ENCODE data around the gene ERO1B.

Gene ERO1B

DNA sequence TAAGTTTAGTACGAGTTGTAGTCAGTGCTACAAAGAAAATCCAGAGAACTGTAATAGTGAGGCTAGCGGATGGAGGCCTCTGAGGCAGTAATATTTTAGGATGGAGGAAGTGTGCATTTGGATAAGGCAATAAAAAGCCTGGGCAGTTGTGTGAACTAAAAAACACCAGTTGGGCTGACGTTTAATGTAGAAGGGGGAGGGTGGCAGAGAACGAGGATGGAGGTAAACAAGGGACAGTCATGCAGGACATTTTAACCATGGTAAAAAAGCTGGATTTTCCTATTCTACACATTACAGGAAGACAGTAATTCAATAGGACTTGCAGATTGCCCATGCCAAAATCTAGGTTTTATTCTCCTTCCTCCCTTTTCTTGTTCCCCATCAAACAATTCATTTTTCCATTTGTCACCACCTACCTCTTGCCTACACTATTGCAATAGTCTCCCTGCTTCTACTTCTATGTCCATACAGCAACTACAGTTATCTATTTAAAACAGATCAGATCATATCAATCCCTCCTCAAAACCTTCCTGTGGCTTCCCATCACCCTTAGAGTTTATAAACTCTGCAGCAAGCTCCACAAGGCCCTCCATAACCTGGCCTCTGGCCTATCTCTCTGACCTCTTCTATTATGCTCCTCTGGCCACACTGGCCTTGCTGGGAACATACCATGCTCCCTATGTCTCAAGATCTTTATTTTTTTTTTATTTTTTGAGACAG lies 27.7 kb downstream of the ERO1B start:
- H3K36me3 ChIP-seq (ENCODE audit: control insufficient read depth in 2 of 2, insufficient read depth in 2 of 2, low read length in 2 of 2) = no peaks in the 10 kb centered on the region
- no peak overlapping the region for H3K27ac ChIP-seq (ENCODE audit: low read length)
- no peaks in the 10 kb centered on the region for H3K27me3 ChIP-seq (ENCODE audit: control insufficient read depth in 1 of 2, insufficient read depth in 2 of 2, low read length in 2 of 2)
- H3K4me3 ChIP-seq (ENCODE audit: low read length in 2 of 2) = no peak overlapping the region
- peaks cover 0 to 1% of the 10 kb centered on the region in 2 donors for H3K9me3 ChIP-seq (ENCODE audit: control insufficient read depth in 2 of 2, low read length in 2 of 2)
- no peak overlapping the region for H3K9ac ChIP-seq (ENCODE audit: low read length in 2 of 2)
- no peaks in the 10 kb centered on the region for H3K4me1 ChIP-seq (ENCODE audit: control insufficient read depth, insufficient read depth, low read length)

DNA sequence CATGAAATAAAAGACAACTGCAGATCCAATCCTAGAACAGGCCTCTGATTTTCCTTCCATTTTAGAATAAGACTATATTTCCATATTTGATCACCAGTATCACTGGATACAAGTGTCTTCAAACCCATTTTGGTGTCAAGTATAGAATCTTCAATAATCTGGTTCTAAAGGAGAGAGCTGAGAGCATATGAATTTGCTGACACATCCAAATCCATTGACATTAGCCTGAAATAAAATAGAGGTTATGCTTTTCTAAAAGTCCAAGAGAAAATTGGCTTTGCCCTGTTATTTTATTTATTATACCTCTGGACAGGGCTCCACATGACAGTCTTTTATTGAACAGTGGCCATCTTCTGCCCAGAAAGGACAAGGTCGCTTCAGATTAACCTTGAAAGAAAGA lies 28.6 kb downstream of the ERO1B start:
- Histone ChIP-seq H3K4me3 (ENCODE audit: low read length in 2 of 2) (no peak overlapping the region), H3K27ac (ENCODE audit: low read length) (no peak overlapping the region), H3K4me1 (ENCODE audit: control insufficient read depth, insufficient read depth, low read length) (no peaks in the 10 kb centered on the region), H3K9ac (ENCODE audit: low read length in 2 of 2) (no peak overlapping the region), H3K27me3 (ENCODE audit: control insufficient read depth in 1 of 2, insufficient read depth in 2 of 2, low read length in 2 of 2) (no peaks in the 10 kb centered on the region), H3K36me3 (ENCODE audit: control insufficient read depth in 2 of 2, insufficient read depth in 2 of 2, low read length in 2 of 2) (no peaks in the 10 kb centered on the region), H3K9me3 (ENCODE audit: control insufficient read depth in 2 of 2, low read length in 2 of 2) (no peaks in the 10 kb centered on the region)

DNA sequence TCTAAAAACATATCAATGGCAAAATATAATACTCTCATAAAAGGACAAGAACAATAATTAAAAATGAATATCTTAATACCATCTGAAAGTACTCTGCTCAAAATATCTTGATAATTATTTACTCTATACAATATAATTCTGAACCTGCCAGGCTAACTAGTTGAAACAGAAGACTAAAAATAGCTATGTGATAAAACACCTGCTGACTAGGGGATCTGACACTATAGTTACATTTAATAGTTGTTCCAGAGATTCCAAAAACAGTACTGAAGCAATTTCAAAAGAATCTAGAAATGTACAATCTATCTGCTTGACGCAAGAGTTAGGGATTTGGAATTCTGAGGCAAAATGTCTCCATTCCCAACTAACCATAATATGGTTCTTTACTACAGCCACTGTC lies 30.2 kb downstream of the ERO1B start:
- Histone ChIP-seq H3K36me3 (ENCODE audit: control insufficient read depth in 2 of 2, insufficient read depth in 2 of 2, low read length in 2 of 2) (no peaks in the 10 kb centered on the region), H3K9me3 (ENCODE audit: control insufficient read depth in 2 of 2, low read length in 2 of 2) (no peaks in the 10 kb centered on the region), H3K4me3 (ENCODE audit: low read length in 2 of 2) (no peak overlapping the region), H3K27ac (ENCODE audit: low read length) (no peak overlapping the region), H3K9ac (ENCODE audit: low read length in 2 of 2) (no peak overlapping the region), H3K4me1 (ENCODE audit: control insufficient read depth, insufficient read depth, low read length) (no peaks in the 10 kb centered on the region), H3K27me3 (ENCODE audit: control insufficient read depth in 1 of 2, insufficient read depth in 2 of 2, low read length in 2 of 2) (no peaks in the 10 kb centered on the region)

DNA sequence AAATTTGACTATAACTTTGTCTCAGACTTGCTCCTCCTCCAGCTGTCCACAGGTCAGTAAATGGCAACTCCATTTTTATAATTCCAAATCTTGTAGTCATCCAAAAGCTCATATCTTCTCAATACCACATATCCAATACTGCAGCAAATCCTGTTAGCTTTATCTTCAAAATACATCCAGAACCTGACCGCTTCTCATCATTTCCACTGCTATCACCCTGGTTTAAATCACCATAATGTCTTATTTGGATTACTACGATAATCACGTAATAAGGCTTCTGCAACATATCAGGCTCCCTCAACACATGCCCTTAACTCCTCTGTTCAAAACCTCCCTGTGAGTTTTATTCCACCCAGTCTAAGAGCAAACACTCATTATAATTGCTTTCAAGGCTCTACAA lies 34.5 kb downstream of the ERO1B start:
- H3K36me3 ChIP-seq (ENCODE audit: control insufficient read depth in 2 of 2, insufficient read depth in 2 of 2, low read length in 2 of 2) = no peaks in the 10 kb centered on the region
- H3K4me1 ChIP-seq (ENCODE audit: control insufficient read depth, insufficient read depth, low read length) = no peaks in the 10 kb centered on the region
- no peak overlapping the region for H3K9ac ChIP-seq (ENCODE audit: low read length in 2 of 2)
- no peak overlapping the region for H3K4me3 ChIP-seq (ENCODE audit: low read length in 2 of 2)
- no peaks in the 10 kb centered on the region for H3K27me3 ChIP-seq (ENCODE audit: control insufficient read depth in 1 of 2, insufficient read depth in 2 of 2, low read length in 2 of 2)
- H3K9me3 ChIP-seq (ENCODE audit: control insufficient read depth in 2 of 2, low read length in 2 of 2) = no peaks in the 10 kb centered on the region
- H3K27ac ChIP-seq (ENCODE audit: low read length) = no peak overlapping the region

GRCh38 chr1:236242568-236242967 lies 39.2 kb downstream of the ERO1B start:
- Histone ChIP-seq H3K9ac (ENCODE audit: low read length in 2 of 2) (no peak overlapping the region), H3K9me3 (ENCODE audit: control insufficient read depth in 2 of 2, low read length in 2 of 2) (no peaks in the 10 kb centered on the region), H3K4me1 (ENCODE audit: control insufficient read depth, insufficient read depth, low read length) (no peaks in the 10 kb centered on the region), H3K4me3 (ENCODE audit: low read length in 2 of 2) (no peak overlapping the region), H3K27me3 (ENCODE audit: control insufficient read depth in 1 of 2, insufficient read depth in 2 of 2, low read length in 2 of 2) (no peaks in the 10 kb centered on the region), H3K36me3 (ENCODE audit: control insufficient read depth in 2 of 2, insufficient read depth in 2 of 2, low read length in 2 of 2) (peaks cover 0 to 2% of the 10 kb centered on the region in 2 donors), H3K27ac (ENCODE audit: low read length) (no peak overlapping the region)

DNA sequence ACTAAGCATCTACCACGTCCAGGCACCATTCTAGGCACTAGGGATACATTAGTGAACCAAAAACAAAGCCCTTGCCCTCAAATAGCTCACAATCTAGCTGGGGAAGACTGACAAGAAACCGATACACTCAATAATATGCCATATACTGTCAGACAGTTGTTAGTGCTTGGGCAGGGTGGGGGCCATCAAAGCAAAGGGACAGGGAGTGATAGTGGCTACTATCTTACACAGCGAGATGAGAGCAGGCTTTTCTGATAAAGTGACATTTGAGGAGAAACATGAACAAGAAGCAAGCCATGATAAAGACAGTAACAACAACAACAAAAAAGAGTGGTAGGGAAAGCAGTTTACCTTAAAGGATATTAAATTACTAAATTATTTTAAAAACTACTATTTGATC lies 41.1 kb downstream of the ERO1B start:
- H3K4me1 ChIP-seq (ENCODE audit: control insufficient read depth, insufficient read depth, low read length) = no peaks in the 10 kb centered on the region
- H3K36me3 ChIP-seq (ENCODE audit: control insufficient read depth in 2 of 2, insufficient read depth in 2 of 2, low read length in 2 of 2) = peaks cover 0 to 2% of the 10 kb centered on the region in 2 donors
- no peak overlapping the region for H3K27ac ChIP-seq (ENCODE audit: low read length)
- H3K27me3 ChIP-seq (ENCODE audit: control insufficient read depth in 1 of 2, insufficient read depth in 2 of 2, low read length in 2 of 2) = no peaks in the 10 kb centered on the region
- H3K9ac ChIP-seq (ENCODE audit: low read length in 2 of 2) = no peak overlapping the region
- no peak overlapping the region for H3K4me3 ChIP-seq (ENCODE audit: low read length in 2 of 2)
- no peaks in the 10 kb centered on the region for H3K9me3 ChIP-seq (ENCODE audit: control insufficient read depth in 2 of 2, low read length in 2 of 2)

DNA sequence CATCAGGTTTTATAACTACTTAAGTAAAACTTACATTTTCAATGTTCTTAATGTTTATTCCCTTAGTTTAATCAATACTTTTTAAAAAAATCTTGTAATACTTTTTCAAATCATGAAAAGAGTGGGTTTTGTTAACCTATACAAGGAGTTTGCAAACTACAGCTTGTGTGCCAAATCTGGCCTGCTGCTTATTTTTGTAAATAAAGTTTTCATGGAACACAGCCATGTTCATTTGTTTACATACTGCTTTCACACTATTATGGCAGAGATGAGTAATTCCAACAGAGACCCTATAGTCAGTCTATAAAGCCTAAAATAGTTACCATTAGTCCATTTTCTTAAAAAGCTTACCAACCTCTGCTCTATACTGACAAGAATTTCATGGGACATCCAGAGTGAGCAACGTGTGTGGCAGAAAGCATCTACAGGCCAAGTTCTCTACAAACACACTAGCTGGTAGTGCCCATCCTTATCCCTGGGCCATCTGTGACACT lies 42.6 kb downstream of the ERO1B start:
- Histone ChIP-seq H3K9ac (ENCODE audit: low read length in 2 of 2) (no peak overlapping the region), H3K27ac (ENCODE audit: low read length) (no peak overlapping the region), H3K4me3 (ENCODE audit: low read length in 2 of 2) (no peak overlapping the region), H3K36me3 (ENCODE audit: control insufficient read depth in 2 of 2, insufficient read depth in 2 of 2, low read length in 2 of 2) (peaks cover 0 to 2% of the 10 kb centered on the region in 2 donors), H3K27me3 (ENCODE audit: control insufficient read depth in 1 of 2, insufficient read depth in 2 of 2, low read length in 2 of 2) (no peaks in the 10 kb centered on the region), H3K9me3 (ENCODE audit: control insufficient read depth in 2 of 2, low read length in 2 of 2) (no peaks in the 10 kb centered on the region), H3K4me1 (ENCODE audit: control insufficient read depth, insufficient read depth, low read length) (no peaks in the 10 kb centered on the region)

GRCh38 chr1:236235116-236235515 lies 46.6 kb downstream of the ERO1B start:
- Histone ChIP-seq H3K4me1 (ENCODE audit: control insufficient read depth, insufficient read depth, low read length) (no peaks in the 10 kb centered on the region), H3K27me3 (ENCODE audit: control insufficient read depth in 1 of 2, insufficient read depth in 2 of 2, low read length in 2 of 2) (no peaks in the 10 kb centered on the region), H3K36me3 (ENCODE audit: control insufficient read depth in 2 of 2, insufficient read depth in 2 of 2, low read length in 2 of 2) (peaks cover 0 to 2% of the 10 kb centered on the region in 2 donors), H3K9me3 (ENCODE audit: control insufficient read depth in 2 of 2, low read length in 2 of 2) (no peaks in the 10 kb centered on the region), H3K4me3 (ENCODE audit: low read length in 2 of 2) (no peak overlapping the region), H3K9ac (ENCODE audit: low read length in 2 of 2) (no peak overlapping the region), H3K27ac (ENCODE audit: low read length) (no peak overlapping the region)

- no peak overlapping the region for H3K9ac ChIP-seq (ENCODE audit: low read length in 2 of 2)
- no peaks in the 10 kb centered on the region for H3K4me1 ChIP-seq (ENCODE audit: control insufficient read depth, insufficient read depth, low read length)
- H3K27ac ChIP-seq (ENCODE audit: low read length) = no peak overlapping the region
- peaks cover 0 to 8% of the 10 kb centered on the region in 2 donors for H3K36me3 ChIP-seq (ENCODE audit: control insufficient read depth in 2 of 2, insufficient read depth in 2 of 2, low read length in 2 of 2)
- H3K4me3 ChIP-seq (ENCODE audit: low read length in 2 of 2) = no peak overlapping the region
- no peaks in the 10 kb centered on the region for H3K27me3 ChIP-seq (ENCODE audit: control insufficient read depth in 1 of 2, insufficient read depth in 2 of 2, low read length in 2 of 2)
- H3K9me3 ChIP-seq (ENCODE audit: control insufficient read depth in 2 of 2, low read length in 2 of 2) = no peaks in the 10 kb centered on the region
Measured at GRCh38 chr1:236228411-236228810, 53.3 kb downstream of the ERO1B start.

- no peak overlapping the region for H3K4me3 ChIP-seq (ENCODE audit: low read length in 2 of 2)
- no peak overlapping the region for H3K27ac ChIP-seq (ENCODE audit: low read length)
- peaks cover 2 to 3% of the 10 kb centered on the region in 2 donors for H3K36me3 ChIP-seq (ENCODE audit: control insufficient read depth in 2 of 2, insufficient read depth in 2 of 2, low read length in 2 of 2)
- no peaks in the 10 kb centered on the region for H3K9me3 ChIP-seq (ENCODE audit: control insufficient read depth in 2 of 2, low read length in 2 of 2)
- H3K9ac ChIP-seq (ENCODE audit: low read length in 2 of 2) = no peak overlapping the region
- H3K4me1 ChIP-seq (ENCODE audit: control insufficient read depth, insufficient read depth, low read length) = no peaks in the 10 kb centered on the region
- no peaks in the 10 kb centered on the region for H3K27me3 ChIP-seq (ENCODE audit: control insufficient read depth in 1 of 2, insufficient read depth in 2 of 2, low read length in 2 of 2)
Measured at GRCh38 chr1:236222632-236223031, 59.1 kb downstream of the ERO1B start.

DNA sequence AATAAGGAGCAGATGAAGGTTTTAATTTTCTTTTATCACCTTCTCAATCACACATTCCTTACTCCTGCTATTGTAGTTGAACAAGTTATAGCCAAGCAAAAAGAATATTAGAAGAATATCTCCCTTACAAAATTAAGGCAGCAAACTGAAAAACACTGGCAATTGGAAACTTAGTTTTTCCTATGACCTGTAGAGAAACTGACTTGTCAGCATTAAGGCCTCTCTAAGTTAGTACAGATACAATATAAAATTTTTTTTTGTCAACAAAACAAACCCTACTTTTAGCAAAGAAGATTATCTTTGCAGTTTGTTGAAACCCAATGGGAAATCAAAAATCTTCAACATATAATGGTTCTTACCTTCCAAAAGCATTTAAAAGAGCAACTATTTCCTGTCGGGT lies 61.3 kb downstream of the ERO1B start:
- H3K9me3 ChIP-seq (ENCODE audit: control insufficient read depth in 2 of 2, low read length in 2 of 2) = no peaks in the 10 kb centered on the region
- no peak overlapping the region for H3K9ac ChIP-seq (ENCODE audit: low read length in 2 of 2)
- H3K4me1 ChIP-seq (ENCODE audit: control insufficient read depth, insufficient read depth, low read length) = no peaks in the 10 kb centered on the region
- H3K4me3 ChIP-seq (ENCODE audit: low read length in 2 of 2) = no peak overlapping the region
- no peaks in the 10 kb centered on the region for H3K27me3 ChIP-seq (ENCODE audit: control insufficient read depth in 1 of 2, insufficient read depth in 2 of 2, low read length in 2 of 2)
- no peak overlapping the region for H3K27ac ChIP-seq (ENCODE audit: low read length)
- peaks cover 2 to 5% of the 10 kb centered on the region in 2 donors for H3K36me3 ChIP-seq (ENCODE audit: control insufficient read depth in 2 of 2, insufficient read depth in 2 of 2, low read length in 2 of 2)
